Smooth muscle cell (in vitro differentiated cells): Measurements from ENCODE around the gene PDE7B. TPM values are rescaled to one million over a fixed set of nuclear protein-coding genes. Genes with fewer than 3 reads are reported as not detected.

Source experiments
- DNase-seq: peaks from one replicate; lab custom pipeline; 2025; ENCODE audit not compliant: unreplicated experiment; lab: John Stamatoyannopoulos, UW
- H2AFZ ChIP-seq: fragments of 200-600 bp; sonication (generic); 2 replicates; pipeline ENCODE4 v1.6.0; 2016; ENCODE audit warnings: antibody characterized with exemption, low read depth, mild to moderate bottlenecking
- H3F3A ChIP-seq: fragments of 200-600 bp; sonication (generic); 2 replicates; pipeline ENCODE4 v1.6.0; 2017; ENCODE audit warnings: antibody characterized with exemption, low read depth
- H3K27ac ChIP-seq: fragments of 200-600 bp; sonication (generic); 2 replicates; pipeline ENCODE4 v1.5.1; 2016; ENCODE audit warnings: low read depth, mild to moderate bottlenecking
- H3K27me3 ChIP-seq: fragments of 200-600 bp; sonication (generic); 2 replicates; pipeline ENCODE4 v1.6.1; 2016; ENCODE audit warnings: low read depth, mild to moderate bottlenecking
- H3K36me3 ChIP-seq: fragments of 200-600 bp; sonication (generic); 2 replicates; pipeline ENCODE4 v1.5.1; 2016; ENCODE audit warnings: low read depth
- H3K4me1 ChIP-seq: fragments of 200-600 bp; sonication (generic); 2 replicates; pipeline ENCODE4 v1.5.1; 2016; ENCODE audit warnings: low read depth
- H3K4me2 ChIP-seq: fragments of 200-600 bp; sonication (generic); 2 replicates; pipeline ENCODE4 v1.6.0; 2016; ENCODE audit warnings: mild to moderate bottlenecking
- H3K4me3 ChIP-seq: fragments of 200-600 bp; sonication (generic); 2 replicates; pipeline ENCODE4 v1.5.1; 2016; ENCODE audit warnings: mild to moderate bottlenecking
- H3K79me2 ChIP-seq: fragments of 200-600 bp; sonication (generic); 2 replicates; pipeline ENCODE4 v1.6.0; 2016; ENCODE audit warnings: low read depth, mild to moderate bottlenecking
- H3K9ac ChIP-seq: fragments of 200-600 bp; sonication (generic); 2 replicates; pipeline ENCODE4 v1.6.0; 2016; ENCODE audit warnings: low read depth
- H3K9me3 ChIP-seq: fragments of 200-600 bp; sonication (generic); replicated peaks from 2 replicates; pipeline ENCODE4 v1.5.1; 2016; ENCODE audit warnings: low read depth
- H4K20me1 ChIP-seq: fragments of 200-600 bp; sonication (generic); 2 replicates; pipeline ENCODE4 v1.6.0; 2016; ENCODE audit warnings: low read depth
- WGBS: methylation state at CpG from one replicate; pipeline ENCODE4 v1.1.7; 2016; ENCODE audit warnings: low lambda C conversion rate; 5-methylcytosine and 5-hydroxymethylcytosine counted together
- polyA plus RNA-seq: library from polyadenylated mRNA; unstranded; fragments of >200 nt; fragmentation: Nextera tagmentation; extraction: Ambion mirVana; gene quantifications from 2 replicates; pipeline ENCODE4 v1.2.1, GENCODE V29; 2016
- total RNA-seq: library from RNA; depleted of rRNA; stranded (reverse); fragments of >200 nt; gene quantifications from 2 replicates; pipeline ENCODE4 v1.2.3, GENCODE V29; 2014
- TF ChIP-seq, protein P1 (sequence below): fragments of 200-600 bp; sonication (generic); IDR thresholded peaks from 2 replicates; pipeline ENCODE4 v1.5.1; 2017; ENCODE audit warnings: borderline replicate concordance, mild to moderate bottlenecking, antibody characterized with exemption; ENCODE audit not compliant: insufficient read depth, poor library complexity, severe bottlenecking

PDE7B gene
- total and polyA plus RNA-seq, 2 experiments from 2014 or later: 23.5 to 36.9 TPM

DNA sequence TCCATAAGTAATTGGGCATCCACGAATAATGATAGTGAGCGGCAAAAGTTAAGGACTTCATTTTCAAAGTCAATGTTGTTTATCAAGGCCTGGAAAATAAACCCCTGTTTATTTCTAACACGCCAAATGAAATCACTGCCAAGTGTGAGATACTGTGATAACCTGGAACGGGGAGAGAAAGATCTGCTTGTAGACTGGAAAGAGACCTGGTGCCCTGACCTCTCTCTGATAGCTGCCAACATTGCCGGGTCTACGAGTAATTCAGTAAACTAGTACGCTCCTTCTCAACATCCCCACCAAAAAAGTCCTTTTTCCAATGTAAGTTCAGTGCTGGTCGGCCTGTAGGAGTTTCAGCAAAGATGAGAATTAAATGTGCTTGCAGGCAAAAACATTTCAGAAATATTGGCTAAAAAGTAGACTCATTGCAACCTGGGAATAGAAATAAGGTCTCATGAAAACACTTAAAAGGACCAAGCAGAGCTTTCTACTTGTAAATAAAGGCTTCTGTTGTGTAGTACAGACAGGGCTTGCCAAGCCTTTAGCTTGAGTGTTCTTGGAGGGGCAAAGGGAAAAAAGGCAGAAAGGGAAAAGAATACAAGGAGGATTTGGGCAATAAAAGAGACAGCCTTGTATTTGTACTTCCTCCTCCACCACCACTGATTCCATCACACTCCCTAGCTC, 43.9 kb downstream of the PDE7B start:
- Histone ChIP-seq H3K4me3 (no peak overlapping the region), H4K20me1 (no peaks in the 10 kb centered on the region), H2AFZ (no peak overlapping the region), H3K9me3 (no peaks in the 10 kb centered on the region), H3F3A (peaks cover 4% of the 10 kb centered on the region), H3K4me1 (no peaks in the 10 kb centered on the region), H3K36me3 (no peaks in the 10 kb centered on the region), H3K27ac (no peak overlapping the region), H3K79me2 (no peaks in the 10 kb centered on the region), H3K9ac (no peak overlapping the region), H3K27me3 (no peaks in the 10 kb centered on the region), H3K4me2 (no peak overlapping the region)
- 95% methylated on average over 8 of the region's 8 CpGs for WGBS
- no peak for DNase-seq
- TF ChIP-seq, protein P1, sequence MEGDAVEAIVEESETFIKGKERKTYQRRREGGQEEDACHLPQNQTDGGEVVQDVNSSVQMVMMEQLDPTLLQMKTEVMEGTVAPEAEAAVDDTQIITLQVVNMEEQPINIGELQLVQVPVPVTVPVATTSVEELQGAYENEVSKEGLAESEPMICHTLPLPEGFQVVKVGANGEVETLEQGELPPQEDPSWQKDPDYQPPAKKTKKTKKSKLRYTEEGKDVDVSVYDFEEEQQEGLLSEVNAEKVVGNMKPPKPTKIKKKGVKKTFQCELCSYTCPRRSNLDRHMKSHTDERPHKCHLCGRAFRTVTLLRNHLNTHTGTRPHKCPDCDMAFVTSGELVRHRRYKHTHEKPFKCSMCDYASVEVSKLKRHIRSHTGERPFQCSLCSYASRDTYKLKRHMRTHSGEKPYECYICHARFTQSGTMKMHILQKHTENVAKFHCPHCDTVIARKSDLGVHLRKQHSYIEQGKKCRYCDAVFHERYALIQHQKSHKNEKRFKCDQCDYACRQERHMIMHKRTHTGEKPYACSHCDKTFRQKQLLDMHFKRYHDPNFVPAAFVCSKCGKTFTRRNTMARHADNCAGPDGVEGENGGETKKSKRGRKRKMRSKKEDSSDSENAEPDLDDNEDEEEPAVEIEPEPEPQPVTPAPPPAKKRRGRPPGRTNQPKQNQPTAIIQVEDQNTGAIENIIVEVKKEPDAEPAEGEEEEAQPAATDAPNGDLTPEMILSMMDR: no peak

- H3K36me3 ChIP-seq: no peaks in the 10 kb centered on the region
- WGBS: 100% methylated on average over 1 of the region's 1 CpG
- H3K27ac ChIP-seq: no peak overlapping the region
- no peaks in the 10 kb centered on the region for H3K4me1 ChIP-seq
- no peaks in the 10 kb centered on the region for H3K79me2 ChIP-seq
- TF ChIP-seq, protein P1: no peak
- H3F3A ChIP-seq: peaks cover 7% of the 10 kb centered on the region
- no peaks in the 10 kb centered on the region for H3K9me3 ChIP-seq
- no peak for DNase-seq
- H2AFZ ChIP-seq: no peak overlapping the region
- no peak overlapping the region for H3K4me3 ChIP-seq
- no peak overlapping the region for H3K4me2 ChIP-seq
- no peaks in the 10 kb centered on the region for H3K27me3 ChIP-seq
- no peak overlapping the region for H3K9ac ChIP-seq
- no peaks in the 10 kb centered on the region for H4K20me1 ChIP-seq
These were observed 45.6 kb downstream of the PDE7B start for GRCh38 chr6:135897087-135897486.

- TF ChIP-seq, protein P1: no peak
- H3K4me1 ChIP-seq: peaks cover 23% of the 10 kb centered on the region
- no peak overlapping the region for H2AFZ ChIP-seq
- H3K4me3 ChIP-seq: no peak overlapping the region
- peak overlapping the region; percentile 37 for H3K9ac ChIP-seq
- WGBS: 31% methylated on average over 6 of the region's 6 CpGs
- peaks cover 12% of the 10 kb centered on the region for H3F3A ChIP-seq
- peaks cover 9% of the 10 kb centered on the region for H3K79me2 ChIP-seq
- H3K27ac ChIP-seq: peak overlapping the region; percentile 78
- no peaks in the 10 kb centered on the region for H3K36me3 ChIP-seq
- H4K20me1 ChIP-seq: no peaks in the 10 kb centered on the region
- H3K4me2 ChIP-seq: peak overlapping the region; percentile 63
- H3K27me3 ChIP-seq: no peaks in the 10 kb centered on the region
- DNase-seq: no peak
- no peaks in the 10 kb centered on the region for H3K9me3 ChIP-seq
These were observed 50.4 kb downstream of the PDE7B start for GRCh38 chr6:135901774-135902524.
